GM12892 (cell line): ENCODE results near the gene SCGB3A1.

Experiments used
- POLR2AphosphoS5 ChIP-seq: IDR thresholded peaks from 2 replicates; pipeline ENCODE4 v1.6.1; 2011; ENCODE audit warnings: low read depth, low read length, control low read depth
- TAF1 ChIP-seq: IDR thresholded peaks from 2 replicates; pipeline ENCODE4 v1.6.1; 2011; ENCODE audit warnings: low read depth, mild to moderate bottlenecking, control low read depth, low read length, borderline replicate concordance

DNA sequence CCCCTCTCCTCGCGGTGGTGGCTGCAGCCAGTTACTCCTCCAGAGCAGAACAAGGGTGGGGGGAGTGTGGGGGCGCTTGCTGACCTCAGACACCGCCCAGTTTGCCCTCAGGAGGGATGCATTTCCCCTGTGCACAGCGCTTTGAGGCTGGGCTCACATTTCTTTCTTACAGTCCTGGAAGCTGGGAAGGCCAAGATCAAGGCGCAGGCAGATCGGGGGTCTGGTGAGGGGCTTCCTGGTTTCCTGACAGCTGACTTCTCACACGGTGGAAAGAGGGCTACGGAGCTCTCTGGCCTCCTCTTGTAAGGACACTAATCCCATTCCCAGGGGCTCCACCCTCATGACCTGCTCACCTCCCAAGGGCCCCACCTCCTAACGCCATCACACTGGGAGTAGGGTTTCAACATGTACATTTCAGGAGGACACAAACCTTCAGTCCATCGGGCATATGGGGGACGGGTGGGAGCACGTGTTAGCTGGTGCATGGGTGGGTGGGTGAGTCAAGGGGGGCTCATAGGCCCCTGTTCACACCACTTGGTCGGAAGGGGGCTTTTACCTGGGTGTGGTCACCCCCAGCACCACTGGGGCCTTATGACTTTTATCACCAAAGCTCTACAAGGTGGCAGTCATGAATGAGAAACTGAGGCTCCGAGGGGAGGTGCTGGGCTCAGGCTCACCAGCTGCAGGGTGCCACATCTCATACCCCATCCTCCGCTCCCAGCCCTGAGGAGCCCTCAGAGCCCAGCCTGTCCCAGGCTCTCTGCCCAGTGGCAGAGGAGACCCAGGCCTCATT, 7.7 kb upstream of the SCGB3A1 start:
- TF ChIP-seq POLR2AphosphoS5: no peak
- TF ChIP-seq TAF1: no peak
